ENCODE results near the gene APOO. TPM values are rescaled to one million over a fixed set of nuclear protein-coding genes. Genes with fewer than 3 reads are reported as not detected.
"Not testable (repeated sequence)": the region's sequence is repeated elsewhere in the genome, so short reads cannot be mapped to it uniquely, and the experiment has no call there.

Gene APOO
- polyA plus RNA-seq, 1 donor: 17.2 TPM

GRCh38 chrX:23907111-23907497 lies 634 bp downstream of the APOO start:
- H3K27me3 ChIP-seq (ENCODE audit: control insufficient read depth, insufficient read depth, low read length): no peaks in the 10 kb centered on the region
- H3K4me1 ChIP-seq (ENCODE audit: control insufficient read depth, insufficient read depth, low read length): peaks cover 13% of the 10 kb centered on the region
- H3K9me3 ChIP-seq (ENCODE audit: control insufficient read depth, low read depth, low read length): no peaks in the 10 kb centered on the region
- peak overlapping the region; percentile 51 for H3K4me3 ChIP-seq (ENCODE audit: low read length)
- DNase-seq: no peak
- no peaks in the 10 kb centered on the region for H3K36me3 ChIP-seq (ENCODE audit: control insufficient read depth, insufficient read depth, low read length)
- no CpG with 5 or more reads among the region's 12 CpGs for WGBS (ENCODE audit: insufficient coverage, low lambda C conversion rate)
- peak overlapping the region; percentile 95 for H3K27ac ChIP-seq (ENCODE audit: low read length)

GRCh38 chrX:23904096-23904495 lies 3.6 kb downstream of the APOO start:
- WGBS (ENCODE audit: insufficient coverage, low lambda C conversion rate): no CpG with 5 or more reads among the region's 2 CpGs
- DNase-seq: no peak
- Histone ChIP-seq H3K27ac (ENCODE audit: low read length) (no peak overlapping the region), H3K4me3 (ENCODE audit: low read length) (no peak overlapping the region), H3K4me1 (ENCODE audit: control insufficient read depth, insufficient read depth, low read length) (peaks cover 26% of the 10 kb centered on the region), H3K27me3 (ENCODE audit: control insufficient read depth, insufficient read depth, low read length) (no peaks in the 10 kb centered on the region), H3K9me3 (ENCODE audit: control insufficient read depth, low read depth, low read length) (no peaks in the 10 kb centered on the region), H3K36me3 (ENCODE audit: control insufficient read depth, insufficient read depth, low read length) (no peaks in the 10 kb centered on the region)

- H3K27ac ChIP-seq (ENCODE audit: low read length): peak overlapping the region; percentile 79
- peaks cover 32% of the 10 kb centered on the region for H3K4me1 ChIP-seq (ENCODE audit: control insufficient read depth, insufficient read depth, low read length)
- H3K36me3 ChIP-seq (ENCODE audit: control insufficient read depth, insufficient read depth, low read length): no peaks in the 10 kb centered on the region
- peak in 1 of 2 donors; percentile 56 for DNase-seq
- WGBS (ENCODE audit: insufficient coverage, low lambda C conversion rate): 0% methylated on average over 2 of the region's 2 CpGs
- H3K9me3 ChIP-seq (ENCODE audit: control insufficient read depth, low read depth, low read length): no peaks in the 10 kb centered on the region
- peak overlapping the region; percentile 11 for H3K4me3 ChIP-seq (ENCODE audit: low read length)
- H3K27me3 ChIP-seq (ENCODE audit: control insufficient read depth, insufficient read depth, low read length): no peaks in the 10 kb centered on the region
Measured at GRCh38 chrX:23902419-23902818, 5.3 kb downstream of the APOO start.

- Histone ChIP-seq H3K9me3 (ENCODE audit: control insufficient read depth, low read depth, low read length) (no peaks in the 10 kb centered on the region), H3K27me3 (ENCODE audit: control insufficient read depth, insufficient read depth, low read length) (no peaks in the 10 kb centered on the region), H3K4me1 (ENCODE audit: control insufficient read depth, insufficient read depth, low read length) (peaks cover 32% of the 10 kb centered on the region), H3K36me3 (ENCODE audit: control insufficient read depth, insufficient read depth, low read length) (no peaks in the 10 kb centered on the region), H3K4me3 (ENCODE audit: low read length) (peak overlapping the region; percentile 11), H3K27ac (ENCODE audit: low read length) (peak overlapping the region; percentile 79)
- WGBS (ENCODE audit: insufficient coverage, low lambda C conversion rate): no CpG with 5 or more reads among the region's 1 CpG
- DNase-seq: peak; percentile 58 to 74
Measured at GRCh38 chrX:23901805-23902204, 5.9 kb downstream of the APOO start.

GRCh38 chrX:23901060-23901459 lies 6.7 kb downstream of the APOO start:
- H3K4me3 ChIP-seq (ENCODE audit: low read length): no peak overlapping the region
- WGBS (ENCODE audit: insufficient coverage, low lambda C conversion rate): no CpG with 5 or more reads among the region's 3 CpGs
- no peaks in the 10 kb centered on the region for H3K9me3 ChIP-seq (ENCODE audit: control insufficient read depth, low read depth, low read length)
- H3K27ac ChIP-seq (ENCODE audit: low read length): peak overlapping the region; percentile 79
- peaks cover 26% of the 10 kb centered on the region for H3K4me1 ChIP-seq (ENCODE audit: control insufficient read depth, insufficient read depth, low read length)
- no peaks in the 10 kb centered on the region for H3K36me3 ChIP-seq (ENCODE audit: control insufficient read depth, insufficient read depth, low read length)
- no peaks in the 10 kb centered on the region for H3K27me3 ChIP-seq (ENCODE audit: control insufficient read depth, insufficient read depth, low read length)
- peak in 1 of 2 donors; percentile 51 for DNase-seq

GRCh38 chrX:23900220-23900797 lies 7.4 kb downstream of the APOO start:
- peak in 1 of 2 donors; percentile 45 for DNase-seq
- Histone ChIP-seq H3K27me3 (ENCODE audit: control insufficient read depth, insufficient read depth, low read length) (no peaks in the 10 kb centered on the region), H3K9me3 (ENCODE audit: control insufficient read depth, low read depth, low read length) (no peaks in the 10 kb centered on the region), H3K36me3 (ENCODE audit: control insufficient read depth, insufficient read depth, low read length) (no peaks in the 10 kb centered on the region), H3K4me3 (ENCODE audit: low read length) (no peak overlapping the region), H3K4me1 (ENCODE audit: control insufficient read depth, insufficient read depth, low read length) (peaks cover 24% of the 10 kb centered on the region), H3K27ac (ENCODE audit: low read length) (peak overlapping the region; percentile 72)
- WGBS (ENCODE audit: insufficient coverage, low lambda C conversion rate): no CpG with 5 or more reads among the region's 12 CpGs

DNA sequence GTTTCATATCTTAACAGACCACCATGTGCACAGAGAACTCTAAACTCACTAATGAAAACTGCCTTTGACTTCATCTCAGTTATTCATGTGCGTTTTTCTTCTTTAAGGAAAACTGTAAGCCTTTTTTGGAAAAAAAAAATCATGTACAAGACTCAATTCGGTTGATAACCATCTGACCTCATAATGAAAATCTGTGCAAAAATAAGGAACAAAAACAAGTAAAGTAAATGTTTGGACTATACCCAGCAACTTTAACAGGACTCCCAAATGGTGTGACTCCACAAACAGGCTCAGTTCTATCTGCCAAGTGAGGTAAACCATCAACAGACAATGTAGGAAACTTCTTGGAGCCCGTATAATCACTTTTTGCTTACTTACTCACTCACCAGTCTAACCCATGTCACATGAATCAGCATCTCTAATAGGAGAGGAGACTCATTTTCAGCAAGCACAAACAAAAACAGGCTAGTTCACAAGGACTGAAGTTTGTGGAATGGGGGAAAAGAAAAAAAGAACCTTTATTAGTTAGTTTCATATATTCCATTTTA lies 9.3 kb downstream of the APOO start:
- Histone ChIP-seq H3K36me3 (ENCODE audit: control insufficient read depth, insufficient read depth, low read length) (no peaks in the 10 kb centered on the region), H3K4me1 (ENCODE audit: control insufficient read depth, insufficient read depth, low read length) (peaks cover 24% of the 10 kb centered on the region), H3K27me3 (ENCODE audit: control insufficient read depth, insufficient read depth, low read length) (no peaks in the 10 kb centered on the region), H3K27ac (ENCODE audit: low read length) (peak overlapping the region; percentile 45), H3K4me3 (ENCODE audit: low read length) (no peak overlapping the region), H3K9me3 (ENCODE audit: control insufficient read depth, low read depth, low read length) (no peaks in the 10 kb centered on the region)
- no peak for DNase-seq
- no CpG with 5 or more reads among the region's 3 CpGs for WGBS (ENCODE audit: insufficient coverage, low lambda C conversion rate)

DNA sequence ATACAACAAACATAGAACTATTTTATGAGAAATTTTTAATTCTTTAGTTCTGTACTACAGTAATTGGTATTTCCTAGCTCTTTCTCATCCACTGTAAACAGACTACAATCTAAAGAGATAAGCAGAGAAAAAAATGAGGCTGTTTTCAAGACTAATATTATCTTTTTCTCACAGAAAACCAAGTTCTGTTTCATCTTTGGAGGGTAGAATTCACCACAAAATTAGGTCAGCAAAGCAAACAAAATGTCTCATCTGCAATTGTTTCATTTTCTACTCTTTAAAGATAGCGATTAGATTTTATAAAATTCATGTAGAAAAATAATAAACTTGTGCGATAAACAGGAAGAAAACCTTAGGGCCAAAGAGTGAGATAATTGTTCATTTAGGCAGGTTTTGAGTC lies 10.8 kb downstream of the APOO start:
- DNase-seq: no peak
- no peaks in the 10 kb centered on the region for H3K36me3 ChIP-seq (ENCODE audit: control insufficient read depth, insufficient read depth, low read length)
- H3K4me1 ChIP-seq (ENCODE audit: control insufficient read depth, insufficient read depth, low read length): peaks cover 21% of the 10 kb centered on the region
- H3K27ac ChIP-seq (ENCODE audit: low read length): no peak overlapping the region
- H3K9me3 ChIP-seq (ENCODE audit: control insufficient read depth, low read depth, low read length): no peaks in the 10 kb centered on the region
- no peaks in the 10 kb centered on the region for H3K27me3 ChIP-seq (ENCODE audit: control insufficient read depth, insufficient read depth, low read length)
- no CpG with 5 or more reads among the region's 2 CpGs for WGBS (ENCODE audit: insufficient coverage, low lambda C conversion rate)
- no peak overlapping the region for H3K4me3 ChIP-seq (ENCODE audit: low read length)

DNA sequence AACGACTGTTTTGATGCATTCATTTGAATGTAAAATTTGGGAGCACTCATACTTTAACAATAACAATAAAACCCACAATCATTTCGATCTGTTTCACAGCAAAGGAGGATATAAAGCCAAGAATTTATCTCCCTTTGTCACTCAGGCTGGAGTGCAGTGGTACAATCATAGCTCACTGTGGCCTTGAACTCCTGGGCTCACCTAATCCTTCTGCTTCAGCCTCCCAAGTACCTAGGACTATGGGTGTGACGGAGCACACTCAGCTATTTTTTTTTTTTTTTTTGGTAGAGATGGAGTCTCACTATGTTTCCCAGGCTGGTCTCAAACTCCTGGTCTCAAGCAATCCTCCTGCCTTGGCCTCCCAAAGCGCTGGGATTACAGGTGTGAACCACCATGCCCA lies 11.2 kb downstream of the APOO start:
- H3K27me3 ChIP-seq (ENCODE audit: control insufficient read depth, insufficient read depth, low read length); H3K4me3 ChIP-seq (ENCODE audit: low read length); H3K36me3 ChIP-seq (ENCODE audit: control insufficient read depth, insufficient read depth, low read length); H3K9me3 ChIP-seq (ENCODE audit: control insufficient read depth, low read depth, low read length); DNase-seq; H3K27ac ChIP-seq (ENCODE audit: low read length): not testable (repeated sequence)
- WGBS (ENCODE audit: insufficient coverage, low lambda C conversion rate): no CpG with 5 or more reads among the region's 4 CpGs
- peaks cover 17% of the 10 kb centered on the region for H3K4me1 ChIP-seq (ENCODE audit: control insufficient read depth, insufficient read depth, low read length)

DNA sequence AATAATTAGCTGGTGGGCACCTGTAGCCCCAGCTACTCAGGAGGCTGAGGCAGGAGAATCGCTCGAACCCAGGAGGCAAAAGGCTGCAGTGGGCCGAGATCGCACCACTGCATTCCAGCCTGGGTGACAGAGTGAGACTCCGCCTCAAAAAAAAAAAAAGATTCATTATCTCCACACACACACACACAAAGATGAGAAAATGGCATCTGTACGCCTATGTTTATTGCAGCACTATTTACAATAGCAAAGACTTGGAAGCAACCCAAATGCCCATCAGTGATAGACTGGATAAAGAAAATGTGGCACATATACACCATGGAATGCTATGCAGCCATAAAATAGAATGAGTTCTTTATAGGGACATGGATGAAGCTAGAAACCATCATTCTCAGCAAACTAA lies 12.7 kb downstream of the APOO start:
- WGBS (ENCODE audit: insufficient coverage, low lambda C conversion rate): no CpG with 5 or more reads among the region's 6 CpGs

DNA sequence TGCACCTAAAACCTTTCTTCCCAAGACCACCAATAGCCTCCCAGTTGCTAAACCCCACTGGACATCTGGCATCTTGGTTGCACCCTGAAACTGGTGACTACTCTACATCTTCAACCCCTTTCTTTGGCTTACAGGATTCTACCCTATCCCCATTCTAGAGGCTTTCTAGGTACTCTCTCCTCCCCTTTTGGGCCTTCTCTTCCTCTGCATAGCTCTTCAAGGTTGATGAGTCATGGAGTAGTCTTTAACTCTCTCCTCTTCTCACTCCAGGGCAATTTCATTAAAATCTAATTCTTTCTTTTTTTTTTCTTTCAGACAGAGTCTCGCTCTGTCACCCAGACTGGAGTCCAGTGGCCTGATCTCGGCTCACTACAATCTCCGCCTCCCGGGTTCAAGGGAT lies 16.8 kb downstream of the APOO start:
- Histone ChIP-seq H3K27ac (ENCODE audit: low read length) (no peak overlapping the region), H3K27me3 (ENCODE audit: control insufficient read depth, insufficient read depth, low read length) (no peaks in the 10 kb centered on the region), H3K36me3 (ENCODE audit: control insufficient read depth, insufficient read depth, low read length) (no peaks in the 10 kb centered on the region), H3K9me3 (ENCODE audit: control insufficient read depth, low read depth, low read length) (no peaks in the 10 kb centered on the region), H3K4me1 (ENCODE audit: control insufficient read depth, insufficient read depth, low read length) (peaks cover 14% of the 10 kb centered on the region), H3K4me3 (ENCODE audit: low read length) (no peak overlapping the region)
- no CpG with 5 or more reads among the region's 4 CpGs for WGBS (ENCODE audit: insufficient coverage, low lambda C conversion rate)
- DNase-seq: no peak

More for the DNA sequence above, 12.7 kb downstream of the APOO start:
- DNase-seq; H3K9me3 ChIP-seq (ENCODE audit: control insufficient read depth, low read depth, low read length); H3K4me3 ChIP-seq (ENCODE audit: low read length); H3K36me3 ChIP-seq (ENCODE audit: control insufficient read depth, insufficient read depth, low read length); H3K27ac ChIP-seq (ENCODE audit: low read length); H3K27me3 ChIP-seq (ENCODE audit: control insufficient read depth, insufficient read depth, low read length): not testable (repeated sequence)
- peaks cover 13% of the 10 kb centered on the region for H3K4me1 ChIP-seq (ENCODE audit: control insufficient read depth, insufficient read depth, low read length)

Data from large intestine (tissue), 3 donors.